ENCODE measurements around the gene PPP2R2C. TPM values are rescaled to one million over a fixed set of nuclear protein-coding genes. Genes with fewer than 3 reads are reported as not detected.

PPP2R2C gene
- total and polyA plus RNA-seq, 4 donors, result 0.25 to 1.3 (median 0.65) TPM; not detected in 1

GRCh38 chr4:6325788-6326290, 146.6 kb downstream of the PPP2R2C start:
- H3K4me1 ChIP-seq (ENCODE audit: control insufficient read depth in 1 of 2, insufficient read depth in 2 of 2, low read length in 2 of 2), result no peaks in the 10 kb centered on the region
- no peak overlapping the region for H3K27ac ChIP-seq (ENCODE audit: low read depth in 1 of 2, low read length in 2 of 2)
- DNase-seq (no peak), ATAC-seq (ENCODE audit: low FRiP score) (no peak)
- 93% methylated on average over 14 of the region's 14 CpGs for WGBS, 2 donors
- no peaks in the 10 kb centered on the region for H3K9me3 ChIP-seq (ENCODE audit: control insufficient read depth, low read length)
- no peak overlapping the region for H3K4me3 ChIP-seq (ENCODE audit: low read length in 2 of 2)
- H3K27me3 ChIP-seq (ENCODE audit: control insufficient read depth in 1 of 2, insufficient read depth in 2 of 2, low read length in 1 of 2), result no peaks in the 10 kb centered on the region
- intact Hi-C loops (cut with DNase I), result no loop called here
- no peaks in the 10 kb centered on the region for H3K36me3 ChIP-seq (ENCODE audit: control insufficient read depth in 1 of 2, insufficient read depth in 2 of 2, low read length in 1 of 2)

GRCh38 chr4:6324999-6325787, 147.2 kb downstream of the PPP2R2C start:
- 79 to 84% methylated on average over 22 of the region's 22 CpGs for WGBS, 2 donors
- ATAC-seq (ENCODE audit: low FRiP score) (no peak), DNase-seq (no peak)
- Histone ChIP-seq H3K9me3 (ENCODE audit: control insufficient read depth, low read length) (peaks cover 2% of the 10 kb centered on the region), H3K27ac (ENCODE audit: low read depth in 1 of 2, low read length in 2 of 2) (no peak overlapping the region), H3K4me3 (ENCODE audit: low read length in 2 of 2) (no peak overlapping the region), H3K27me3 (ENCODE audit: control insufficient read depth in 1 of 2, insufficient read depth in 2 of 2, low read length in 1 of 2) (no peaks in the 10 kb centered on the region), H3K4me1 (ENCODE audit: control insufficient read depth in 1 of 2, insufficient read depth in 2 of 2, low read length in 2 of 2) (no peaks in the 10 kb centered on the region), H3K36me3 (ENCODE audit: control insufficient read depth in 1 of 2, insufficient read depth in 2 of 2, low read length in 1 of 2) (no peaks in the 10 kb centered on the region)
- intact Hi-C loops (cut with DNase I), result no loop called here

DNA sequence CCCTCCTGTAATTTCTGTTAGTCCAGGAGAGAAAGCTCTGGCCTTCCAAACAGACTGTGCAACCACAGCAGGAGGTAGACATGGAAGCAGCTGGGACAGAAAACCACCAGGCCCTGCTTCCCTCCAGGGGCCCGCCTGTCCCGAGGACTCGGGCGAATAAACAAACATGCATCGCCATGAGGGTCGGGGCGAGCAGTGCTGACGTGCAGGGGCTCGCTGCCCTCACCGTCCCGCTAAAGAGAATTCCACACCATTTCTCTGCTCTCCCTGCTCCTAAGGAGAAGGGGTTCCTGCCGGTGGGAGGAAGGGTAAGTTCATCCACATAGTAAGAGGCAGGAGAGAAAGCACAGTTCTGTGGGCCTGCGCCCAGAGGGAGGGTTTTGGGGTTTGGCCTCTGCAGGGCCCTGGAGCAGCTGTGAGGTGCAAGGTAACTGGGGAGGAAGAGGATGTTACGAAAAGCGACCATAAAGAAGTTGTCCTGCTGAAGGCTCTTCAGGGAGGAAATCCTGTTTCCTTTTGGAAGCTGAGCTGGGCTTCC, 147.9 kb downstream of the PPP2R2C start:
- intact Hi-C loops (cut with DNase I), result no loop called here
- Histone ChIP-seq H3K4me3 (ENCODE audit: low read length in 2 of 2) (no peak overlapping the region), H3K4me1 (ENCODE audit: control insufficient read depth in 1 of 2, insufficient read depth in 2 of 2, low read length in 2 of 2) (no peaks in the 10 kb centered on the region), H3K27me3 (ENCODE audit: control insufficient read depth in 1 of 2, insufficient read depth in 2 of 2, low read length in 1 of 2) (no peaks in the 10 kb centered on the region), H3K36me3 (ENCODE audit: control insufficient read depth in 1 of 2, insufficient read depth in 2 of 2, low read length in 1 of 2) (no peaks in the 10 kb centered on the region), H3K27ac (ENCODE audit: low read depth in 1 of 2, low read length in 2 of 2) (no peak overlapping the region), H3K9me3 (ENCODE audit: control insufficient read depth, low read length) (peaks cover 2% of the 10 kb centered on the region)
- DNase-seq, result no peak
- WGBS, 2 donors, result 76 to 78% methylated on average over 15 of the region's 15 CpGs
- ATAC-seq (ENCODE audit: low FRiP score), result no peak

GRCh38 chr4:6322761-6323566, 149.4 kb downstream of the PPP2R2C start:
- Histone ChIP-seq H3K4me3 (ENCODE audit: low read length in 2 of 2) (no peak overlapping the region), H3K27ac (ENCODE audit: low read depth in 1 of 2, low read length in 2 of 2) (no peak overlapping the region), H3K36me3 (ENCODE audit: control insufficient read depth in 1 of 2, insufficient read depth in 2 of 2, low read length in 1 of 2) (no peaks in the 10 kb centered on the region), H3K4me1 (ENCODE audit: control insufficient read depth in 1 of 2, insufficient read depth in 2 of 2, low read length in 2 of 2) (no peaks in the 10 kb centered on the region), H3K27me3 (ENCODE audit: control insufficient read depth in 1 of 2, insufficient read depth in 2 of 2, low read length in 1 of 2) (no peaks in the 10 kb centered on the region), H3K9me3 (ENCODE audit: control insufficient read depth, low read length) (peaks cover 2% of the 10 kb centered on the region)
- ATAC-seq (ENCODE audit: low FRiP score) (no peak), DNase-seq (no peak)
- intact Hi-C loops (cut with DNase I), result no loop called here
- 86 to 88% methylated on average over 33 of the region's 33 CpGs for WGBS, 2 donors

- H3K9me3 ChIP-seq (ENCODE audit: control insufficient read depth, low read length), result peaks cover 2% of the 10 kb centered on the region
- H3K4me1 ChIP-seq (ENCODE audit: control insufficient read depth in 1 of 2, insufficient read depth in 2 of 2, low read length in 2 of 2), result no peaks in the 10 kb centered on the region
- H3K36me3 ChIP-seq (ENCODE audit: control insufficient read depth in 1 of 2, insufficient read depth in 2 of 2, low read length in 1 of 2), result no peaks in the 10 kb centered on the region
- 90 to 92% methylated on average over 23 of the region's 23 CpGs for WGBS, 2 donors
- no peak overlapping the region for H3K4me3 ChIP-seq (ENCODE audit: low read length in 2 of 2)
- ATAC-seq (ENCODE audit: low FRiP score) (no peak), DNase-seq (no peak)
- H3K27me3 ChIP-seq (ENCODE audit: control insufficient read depth in 1 of 2, insufficient read depth in 2 of 2, low read length in 1 of 2), result no peaks in the 10 kb centered on the region
- intact Hi-C loops (cut with DNase I), result no loop called here
- H3K27ac ChIP-seq (ENCODE audit: low read depth in 1 of 2, low read length in 2 of 2), result no peak overlapping the region
Observed at GRCh38 chr4:6322067-6322760, 150.2 kb downstream of the PPP2R2C start.

DNA sequence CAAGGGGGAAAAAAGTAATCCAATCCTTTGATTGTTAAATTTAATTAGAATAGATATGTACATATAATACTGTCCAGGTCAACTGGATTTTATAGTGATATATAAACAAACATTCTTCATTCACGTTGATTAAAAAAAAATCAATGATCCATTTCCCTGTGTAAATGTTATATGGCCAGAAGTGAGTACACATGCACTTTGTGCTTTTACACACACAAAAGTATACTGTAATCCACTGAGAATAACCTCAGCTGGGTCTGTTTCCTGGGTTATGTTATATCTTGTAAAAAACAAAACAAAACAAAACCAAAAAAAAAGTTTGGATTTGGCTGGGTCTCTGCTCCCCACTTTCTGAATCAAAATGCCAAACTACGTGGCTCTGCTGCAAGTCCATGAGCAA, 151.1 kb downstream of the PPP2R2C start:
- ATAC-seq (ENCODE audit: low FRiP score), result no peak
- H3K4me3 ChIP-seq (ENCODE audit: low read length in 2 of 2), result no peak overlapping the region

DNA sequence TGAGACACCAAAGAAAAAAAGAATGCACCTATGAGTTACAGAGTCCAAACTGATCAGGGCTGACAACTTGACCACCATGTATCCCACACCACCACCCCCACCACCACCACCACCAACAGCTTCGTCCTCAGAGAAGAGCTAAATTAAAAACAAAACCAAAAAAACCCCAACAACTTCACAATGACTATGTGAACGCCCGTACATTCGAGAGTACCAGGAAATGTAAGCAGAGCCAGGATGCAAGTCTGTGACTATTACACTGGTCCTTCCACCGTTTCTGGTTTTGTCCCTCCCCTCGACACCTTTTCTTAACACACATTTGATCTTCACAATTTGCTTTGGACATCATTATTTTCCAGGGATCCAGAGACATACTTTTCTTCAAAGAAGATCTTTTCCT, 151.8 kb downstream of the PPP2R2C start:
- Histone ChIP-seq H3K27ac (ENCODE audit: low read depth in 1 of 2, low read length in 2 of 2) (no peak overlapping the region), H3K4me3 (ENCODE audit: low read length in 2 of 2) (no peak overlapping the region), H3K4me1 (ENCODE audit: control insufficient read depth in 1 of 2, insufficient read depth in 2 of 2, low read length in 2 of 2) (no peaks in the 10 kb centered on the region), H3K27me3 (ENCODE audit: control insufficient read depth in 1 of 2, insufficient read depth in 2 of 2, low read length in 1 of 2) (no peaks in the 10 kb centered on the region), H3K9me3 (ENCODE audit: control insufficient read depth, low read length) (peaks cover 2% of the 10 kb centered on the region), H3K36me3 (ENCODE audit: control insufficient read depth in 1 of 2, insufficient read depth in 2 of 2, low read length in 1 of 2) (no peaks in the 10 kb centered on the region)
- no peak for ATAC-seq (ENCODE audit: low FRiP score)
- no peak for DNase-seq
- 91 to 93% methylated on average over 6 of the region's 6 CpGs for WGBS, 2 donors
- intact Hi-C loops (cut with DNase I), result no loop called here

More for the DNA sequence above, 151.1 kb downstream of the PPP2R2C start:
- peaks cover 2% of the 10 kb centered on the region for H3K9me3 ChIP-seq (ENCODE audit: control insufficient read depth, low read length)
- H3K36me3 ChIP-seq (ENCODE audit: control insufficient read depth in 1 of 2, insufficient read depth in 2 of 2, low read length in 1 of 2), result no peaks in the 10 kb centered on the region
- 86 to 87% methylated on average over 2 of the region's 2 CpGs for WGBS, 2 donors
- H3K27ac ChIP-seq (ENCODE audit: low read depth in 1 of 2, low read length in 2 of 2), result no peak overlapping the region
- intact Hi-C loops (cut with DNase I), result no loop called here
- H3K4me1 ChIP-seq (ENCODE audit: control insufficient read depth in 1 of 2, insufficient read depth in 2 of 2, low read length in 2 of 2), result no peaks in the 10 kb centered on the region
- no peak for DNase-seq
- H3K27me3 ChIP-seq (ENCODE audit: control insufficient read depth in 1 of 2, insufficient read depth in 2 of 2, low read length in 1 of 2), result no peaks in the 10 kb centered on the region

DNA sequence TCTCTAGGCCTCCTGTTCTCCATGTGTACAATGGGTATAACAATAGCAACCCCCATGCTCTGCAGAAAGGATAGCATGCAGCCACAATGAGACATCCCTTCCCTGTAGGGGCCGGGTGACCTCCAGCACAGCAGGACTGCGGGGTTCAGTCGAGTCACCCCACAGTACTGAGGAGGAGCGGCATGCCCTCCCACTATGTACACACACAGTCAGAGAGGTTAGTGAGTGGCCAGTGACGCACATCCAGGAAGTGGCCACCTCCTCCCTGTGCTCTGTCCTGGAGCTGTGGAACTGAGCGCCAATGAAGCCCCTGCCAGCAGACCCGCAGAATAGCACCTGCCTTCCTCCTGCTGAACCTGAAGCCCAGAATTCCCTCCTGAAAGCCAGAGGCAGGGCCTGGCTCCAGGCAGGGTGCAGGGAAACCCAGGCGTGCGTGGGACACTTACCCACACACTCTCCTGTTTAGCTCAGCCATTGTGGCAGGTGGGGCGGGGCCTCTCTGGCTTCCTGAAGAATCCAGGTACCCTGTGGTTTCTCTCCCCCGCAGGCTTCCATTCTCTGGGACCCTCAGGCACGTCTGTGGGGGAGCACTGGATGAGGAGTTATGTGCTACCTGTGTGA, 152.8 kb downstream of the PPP2R2C start:
- no peak for DNase-seq
- intact Hi-C loops (cut with DNase I), result no loop called here
- Histone ChIP-seq H3K27me3 (ENCODE audit: control insufficient read depth in 1 of 2, insufficient read depth in 2 of 2, low read length in 1 of 2) (no peaks in the 10 kb centered on the region), H3K4me1 (ENCODE audit: control insufficient read depth in 1 of 2, insufficient read depth in 2 of 2, low read length in 2 of 2) (no peaks in the 10 kb centered on the region), H3K27ac (ENCODE audit: low read depth in 1 of 2, low read length in 2 of 2) (no peak overlapping the region), H3K9me3 (ENCODE audit: control insufficient read depth, low read length) (peaks cover 2% of the 10 kb centered on the region), H3K4me3 (ENCODE audit: low read length in 2 of 2) (no peak overlapping the region), H3K36me3 (ENCODE audit: control insufficient read depth in 1 of 2, insufficient read depth in 2 of 2, low read length in 1 of 2) (no peaks in the 10 kb centered on the region)
- 89 to 90% methylated on average over 12 of the region's 12 CpGs for WGBS, 2 donors
- ATAC-seq (ENCODE audit: low FRiP score), result no peak
